Esophagus muscularis mucosa (tissue), 4 donors: ENCODE measurements around the gene CCDC80. TPM values are rescaled to one million over a fixed set of nuclear protein-coding genes. Genes with fewer than 3 reads are reported as not detected.

Experiments used
- DNase-seq: peaks from one replicate; pipeline ENCODE4 v3.0.0-alpha.2; 2017; ENCODE audit errors: extremely low spot score
- H3K27ac ChIP-seq, 4 donors: fragments of 200-600 bp; sonication (generic); replicated peaks in 1 of 4; 1 replicate in 3 of 4; 2 replicates in 1 of 4; pipeline ENCODE4 v1.5.1; 2016 to 2019; ENCODE audit warnings: mild to moderate bottlenecking in 1 of 4
- H3K27me3 ChIP-seq, 4 donors: fragments of 200-600 bp; sonication (generic); one replicate each; pipeline versions ENCODE4 v1.5.1 to v1.6.0; 2016 to 2019
- H3K36me3 ChIP-seq, 4 donors: fragments of 200-600 bp; sonication (generic); one replicate each; pipeline ENCODE4 v1.5.1; 2016 to 2019
- H3K4me1 ChIP-seq, 4 donors: fragments of 200-600 bp; sonication (generic); one replicate each; pipeline ENCODE4 v1.5.1; 2016 to 2019
- H3K4me3 ChIP-seq, 4 donors: fragments of 200-600 bp; sonication (generic); 1 replicate in 2 of 4; 2 replicates in 2 of 4; pipeline ENCODE4 v1.5.1; 2016 to 2019; ENCODE audit warnings: mild to moderate bottlenecking in 4 of 4, moderate library complexity in 1 of 4
- H3K9me3 ChIP-seq, 4 donors: fragments of 200-600 bp; sonication (generic); 1 replicate in 3 of 4; 2 replicates in 1 of 4; pipeline ENCODE4 v1.5.1; 2016 to 2019
- EP300 ChIP-seq: sonication (generic); formaldehyde crosslinking; IDR thresholded peaks from one replicate; pipeline ENCODE4 v1.6.1; 2017; ENCODE audit warnings: antibody characterized with exemption
- POLR2A ChIP-seq: fragments of 450-650 bp; IDR thresholded peaks from one replicate; pipeline ENCODE4 v1.6.1; 2017; ENCODE audit warnings: antibody characterized with exemption, moderate library complexity, mild to moderate bottlenecking, low read depth
- POLR2AphosphoS5 ChIP-seq, 2 donors: sonication (generic); formaldehyde crosslinking; IDR thresholded peaks; one replicate each; pipeline ENCODE4 v1.6.1; 2017; ENCODE audit warnings: antibody characterized with exemption in 2 of 2
- WGBS: methylation state at CpG from one replicate; pipeline ENCODE4 v1.1.5; 2018; 5-methylcytosine and 5-hydroxymethylcytosine counted together
- intact Hi-C: fragments of 100-400 bp; cut with DNase I; formaldehyde crosslinking; loops from one replicate; pipeline ENCODE4 v1.15.1; 2023
- total RNA-seq, 4 donors: library from RNA; depleted of rRNA; stranded (reverse); fragments of >200 nt; gene quantifications; one replicate each; pipeline versions ENCODE4 v1.1.0 to v1.2.1, GENCODE V29; 2016
- TF ChIP-seq, protein P1 (sequence below), 3 experiments: fragments of 200-600 bp in 2 of 3; fragments of 450-650 bp in 1 of 3; sonication (generic) in 2 of 3; IDR thresholded peaks; one replicate each; pipeline ENCODE4 v1.5.1; 2017 to 2019; ENCODE audit warnings: antibody characterized with exemption in 3 of 3, mild to moderate bottlenecking in 2 of 3, moderate library complexity in 1 of 3

Gene CCDC80, protein sequence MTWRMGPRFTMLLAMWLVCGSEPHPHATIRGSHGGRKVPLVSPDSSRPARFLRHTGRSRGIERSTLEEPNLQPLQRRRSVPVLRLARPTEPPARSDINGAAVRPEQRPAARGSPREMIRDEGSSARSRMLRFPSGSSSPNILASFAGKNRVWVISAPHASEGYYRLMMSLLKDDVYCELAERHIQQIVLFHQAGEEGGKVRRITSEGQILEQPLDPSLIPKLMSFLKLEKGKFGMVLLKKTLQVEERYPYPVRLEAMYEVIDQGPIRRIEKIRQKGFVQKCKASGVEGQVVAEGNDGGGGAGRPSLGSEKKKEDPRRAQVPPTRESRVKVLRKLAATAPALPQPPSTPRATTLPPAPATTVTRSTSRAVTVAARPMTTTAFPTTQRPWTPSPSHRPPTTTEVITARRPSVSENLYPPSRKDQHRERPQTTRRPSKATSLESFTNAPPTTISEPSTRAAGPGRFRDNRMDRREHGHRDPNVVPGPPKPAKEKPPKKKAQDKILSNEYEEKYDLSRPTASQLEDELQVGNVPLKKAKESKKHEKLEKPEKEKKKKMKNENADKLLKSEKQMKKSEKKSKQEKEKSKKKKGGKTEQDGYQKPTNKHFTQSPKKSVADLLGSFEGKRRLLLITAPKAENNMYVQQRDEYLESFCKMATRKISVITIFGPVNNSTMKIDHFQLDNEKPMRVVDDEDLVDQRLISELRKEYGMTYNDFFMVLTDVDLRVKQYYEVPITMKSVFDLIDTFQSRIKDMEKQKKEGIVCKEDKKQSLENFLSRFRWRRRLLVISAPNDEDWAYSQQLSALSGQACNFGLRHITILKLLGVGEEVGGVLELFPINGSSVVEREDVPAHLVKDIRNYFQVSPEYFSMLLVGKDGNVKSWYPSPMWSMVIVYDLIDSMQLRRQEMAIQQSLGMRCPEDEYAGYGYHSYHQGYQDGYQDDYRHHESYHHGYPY
- total RNA-seq, result 100 to 1,000 TPM in 2 of 4 donors, 10 to 100 TPM in 2; 34.7 to 213 (median 127) TPM

DNA sequence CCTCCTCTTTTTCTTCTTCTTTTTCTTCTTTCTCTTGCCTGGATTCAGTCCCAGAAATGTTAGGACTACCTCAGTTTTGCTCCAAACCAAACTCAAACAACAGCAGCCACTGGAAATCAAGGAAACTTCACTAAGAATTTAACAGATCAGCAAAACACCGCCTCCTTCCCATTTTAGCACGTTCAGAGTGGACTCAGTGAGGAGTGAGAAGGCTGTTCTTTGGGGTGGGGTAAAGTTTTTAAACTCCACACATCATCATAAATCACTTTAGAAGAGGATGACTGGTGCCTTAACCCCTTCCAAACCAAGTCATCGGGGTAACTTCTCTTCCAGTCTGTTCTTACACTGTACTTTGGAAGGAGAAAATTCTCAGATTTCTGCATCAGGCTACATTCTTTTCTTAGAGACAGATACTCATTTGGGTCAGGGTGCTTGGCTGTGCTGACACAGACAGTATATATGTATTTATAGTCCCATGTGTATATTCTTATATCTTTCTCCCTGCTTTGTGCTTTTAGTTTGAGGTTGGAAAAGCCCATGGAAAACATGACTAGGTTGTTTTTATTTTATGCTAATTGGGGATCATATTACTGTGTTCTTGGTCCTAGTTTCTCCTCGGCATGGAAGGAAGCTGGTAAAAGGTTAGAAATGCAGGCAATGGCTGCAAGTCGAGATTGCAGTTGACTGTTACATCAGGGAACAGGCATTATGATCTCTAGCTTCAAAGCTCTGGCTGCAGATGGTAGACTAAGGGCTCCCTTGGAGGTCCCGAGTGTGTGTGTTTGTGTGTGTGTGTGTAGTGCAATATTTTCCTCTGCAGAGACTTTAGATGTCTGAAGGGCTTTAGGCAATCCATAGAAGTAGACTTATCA, at the start of gene CCDC80:
Gene CCDC80, minus strand, starts transcription at position 214 of the 872 bp plus-strand sequence. CDS start 1,238 bp downstream, outside the sequence.
- Histone ChIP-seq H3K36me3 (no peaks in the 10 kb centered on the region), H3K27me3 (no peaks in the 10 kb centered on the region), H3K4me3 (peak within 1 kb of the TSS; percentile 49 to 57 (median 56)), H3K27ac (peak within 1 kb of the TSS; percentile 83 to 84 (median 83)), H3K9me3 (no peaks in the 10 kb centered on the region), H3K4me1 (peaks cover 13 to 83% (median 76%) of the 10 kb centered on the region in 4 donors)
- peak; percentile 57 for TF ChIP-seq POLR2A
- peak in 1 of 2 donors; percentile 96 for TF ChIP-seq POLR2AphosphoS5 (IDR thresholded peaks at IDR 0.05)
- TF ChIP-seq EP300, result no peak
- TF ChIP-seq, protein P1, sequence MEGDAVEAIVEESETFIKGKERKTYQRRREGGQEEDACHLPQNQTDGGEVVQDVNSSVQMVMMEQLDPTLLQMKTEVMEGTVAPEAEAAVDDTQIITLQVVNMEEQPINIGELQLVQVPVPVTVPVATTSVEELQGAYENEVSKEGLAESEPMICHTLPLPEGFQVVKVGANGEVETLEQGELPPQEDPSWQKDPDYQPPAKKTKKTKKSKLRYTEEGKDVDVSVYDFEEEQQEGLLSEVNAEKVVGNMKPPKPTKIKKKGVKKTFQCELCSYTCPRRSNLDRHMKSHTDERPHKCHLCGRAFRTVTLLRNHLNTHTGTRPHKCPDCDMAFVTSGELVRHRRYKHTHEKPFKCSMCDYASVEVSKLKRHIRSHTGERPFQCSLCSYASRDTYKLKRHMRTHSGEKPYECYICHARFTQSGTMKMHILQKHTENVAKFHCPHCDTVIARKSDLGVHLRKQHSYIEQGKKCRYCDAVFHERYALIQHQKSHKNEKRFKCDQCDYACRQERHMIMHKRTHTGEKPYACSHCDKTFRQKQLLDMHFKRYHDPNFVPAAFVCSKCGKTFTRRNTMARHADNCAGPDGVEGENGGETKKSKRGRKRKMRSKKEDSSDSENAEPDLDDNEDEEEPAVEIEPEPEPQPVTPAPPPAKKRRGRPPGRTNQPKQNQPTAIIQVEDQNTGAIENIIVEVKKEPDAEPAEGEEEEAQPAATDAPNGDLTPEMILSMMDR (IDR thresholded peaks at IDR 0.05), result no peak
- no peak for DNase-seq
- WGBS, result 7% methylated on average over 6 of the region's 6 CpGs
- intact Hi-C loops, result loop anchor here (10.0 kb wide), 1 partner anchor 54 kb away; no protein-coding TSS in a partner anchor

DNA sequence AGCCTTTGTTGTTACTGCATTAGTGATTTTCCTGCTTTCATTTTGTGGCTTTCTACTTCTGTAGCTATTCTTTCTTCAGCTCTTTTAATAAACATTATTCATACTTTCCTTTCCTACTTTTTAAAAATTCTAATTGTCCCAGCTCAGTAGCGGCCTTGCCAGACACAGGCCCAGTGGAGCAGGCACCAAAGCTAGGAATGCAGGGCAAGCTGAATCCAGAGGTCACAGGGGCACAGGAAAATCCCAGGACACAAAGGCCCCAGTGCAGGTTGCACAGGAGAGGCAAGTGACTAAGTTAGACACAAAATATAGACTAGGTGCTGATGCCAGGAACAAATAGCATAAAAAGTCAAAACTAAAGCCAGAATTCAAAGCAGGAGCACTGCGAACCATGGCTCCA, 49.0 kb upstream of the CCDC80 start:
- no peak for DNase-seq
- TF ChIP-seq POLR2AphosphoS5 (IDR thresholded peaks at IDR 0.05) (no peak), EP300 (no peak), POLR2A (no peak)
- TF ChIP-seq, protein P1 (IDR thresholded peaks at IDR 0.05), result no peak
- Histone ChIP-seq H3K27ac (no peak overlapping the region), H3K4me3 (no peak overlapping the region), H3K36me3 (no peaks in the 10 kb centered on the region), H3K9me3 (no peaks in the 10 kb centered on the region), H3K4me1 (peaks cover 0 to 43% (median 28%) of the 10 kb centered on the region in 4 donors), H3K27me3 (no peaks in the 10 kb centered on the region)
- 85% methylated on average over 2 of the region's 2 CpGs for WGBS
- intact Hi-C loops, result loop anchor here (10.0 kb wide), 1 partner anchor 45 kb away; the partner anchor contains the start of gene CCDC80

DNA sequence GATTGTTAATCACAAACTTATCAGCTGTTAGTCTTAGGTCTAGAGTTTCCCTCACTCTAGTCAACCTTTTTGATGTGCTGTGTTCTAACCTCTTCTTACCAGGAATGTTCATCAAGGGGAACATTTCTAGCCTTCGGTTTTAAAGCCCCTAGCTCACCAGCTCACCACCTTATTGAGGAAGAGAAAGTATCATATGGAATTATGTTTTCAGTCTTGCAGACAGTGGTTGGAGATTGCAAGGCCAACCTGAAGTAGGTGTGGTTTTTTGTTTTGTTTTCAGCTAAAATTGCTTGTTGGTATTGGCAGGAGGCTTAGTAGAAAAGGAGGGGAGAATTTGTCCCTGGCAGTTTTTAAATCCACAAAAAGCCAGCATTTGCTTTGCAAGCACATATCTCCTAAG, 48.4 kb upstream of the CCDC80 start:
- Histone ChIP-seq H3K4me3 (no peak overlapping the region), H3K27ac (no peak overlapping the region), H3K36me3 (no peaks in the 10 kb centered on the region), H3K27me3 (no peaks in the 10 kb centered on the region), H3K9me3 (no peaks in the 10 kb centered on the region), H3K4me1 (peaks cover 0 to 43% (median 26%) of the 10 kb centered on the region in 4 donors)
- intact Hi-C loops, result no loop called here
- no peak for TF ChIP-seq POLR2A
- no peak for TF ChIP-seq POLR2AphosphoS5 (IDR thresholded peaks at IDR 0.05)
- TF ChIP-seq, protein P1 (IDR thresholded peaks at IDR 0.05), result no peak
- no peak for TF ChIP-seq EP300
- 54% methylated on average over 1 of the region's 1 CpG for WGBS
- no peak for DNase-seq

DNA sequence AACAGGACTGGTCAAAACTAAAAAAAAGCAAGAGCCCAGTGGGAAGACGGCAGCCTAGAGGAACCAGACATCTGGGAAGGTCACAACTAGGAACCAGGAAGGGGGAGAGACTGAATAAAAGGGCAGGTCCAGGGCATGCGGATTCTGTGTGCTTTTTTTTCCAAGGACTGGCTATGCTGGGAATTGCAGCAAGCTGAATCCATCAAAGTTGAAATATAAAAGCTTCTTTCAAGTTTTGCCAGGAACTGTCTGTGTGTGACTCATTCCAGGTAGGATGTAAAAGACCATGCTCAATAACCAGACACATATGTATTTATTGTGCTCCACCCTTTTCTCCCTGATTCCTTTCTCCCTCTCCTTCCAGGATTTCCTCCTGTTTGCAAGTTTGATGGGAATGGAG, 47.9 kb upstream of the CCDC80 start:
- H3K27ac ChIP-seq, result peak overlapping the region in 1 of 4 donors; percentile 31
- 52% methylated on average over 2 of the region's 2 CpGs for WGBS
- no peaks in the 10 kb centered on the region for H3K27me3 ChIP-seq
- H3K9me3 ChIP-seq, result no peaks in the 10 kb centered on the region
- no peaks in the 10 kb centered on the region for H3K36me3 ChIP-seq
- H3K4me3 ChIP-seq, result no peak overlapping the region
- intact Hi-C loops, result no loop called here
- no peak for DNase-seq
- no peak for TF ChIP-seq POLR2AphosphoS5 (IDR thresholded peaks at IDR 0.05)
- TF ChIP-seq, protein P1 (IDR thresholded peaks at IDR 0.05), result no peak
- no peak for TF ChIP-seq EP300
- no peak for TF ChIP-seq POLR2A
- H3K4me1 ChIP-seq, result peaks cover 0 to 43% (median 26%) of the 10 kb centered on the region in 4 donors
